PFSK-1 (cell line): ENCODE data around the gene PET100.

Experiments
- POLR2AphosphoS5 ChIP-seq: IDR thresholded peaks from 2 replicates; pipeline ENCODE4 v1.6.1; 2012; ENCODE audit warnings: low read depth, mild to moderate bottlenecking, control low read depth, low read length, moderate library complexity
- TAF1 ChIP-seq: IDR thresholded peaks from 2 replicates; pipeline ENCODE4 v1.6.1; 2012; ENCODE audit warnings: low read length, control low read depth, borderline replicate concordance; ENCODE audit not compliant: insufficient read depth

DNA sequence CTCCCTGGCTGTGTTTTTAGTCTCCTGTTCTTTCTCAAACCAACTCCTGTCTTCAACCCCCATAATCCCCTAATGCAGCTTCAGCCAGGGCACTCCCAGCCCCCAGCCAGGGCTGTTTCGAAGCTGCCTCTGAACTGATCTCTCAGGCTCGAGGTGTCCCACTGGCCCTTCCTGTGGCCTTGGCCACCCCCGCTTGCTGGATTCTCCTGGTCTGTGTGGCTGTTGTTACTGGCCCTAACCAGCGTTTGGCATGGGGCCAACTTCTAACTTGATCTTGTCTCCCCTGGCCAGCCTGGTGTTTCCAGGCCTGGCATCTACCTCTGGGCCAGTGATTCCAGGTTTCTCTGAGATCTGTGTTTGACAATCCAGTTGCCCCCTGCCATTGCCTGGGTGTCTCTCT, 11.2 kb upstream of the PET100 start:
- no peak for TF ChIP-seq POLR2AphosphoS5
- TF ChIP-seq TAF1 = no peak
